HepG2 (cell line): Measurements from ENCODE around the gene RGS2. TPM values are rescaled to one million over a fixed set of nuclear protein-coding genes. Genes with fewer than 3 reads are reported as not detected.

Experiments
- ATAC-seq: fragments of 200-7000 bp; cut with Tn5 transposase; 3 replicates; pipeline ENCODE4 v1.9.1; 2020; ENCODE audit warnings: mild to moderate bottlenecking, moderate library complexity
- BruUV-seq: library from RNA; stranded (reverse); fragments of 400-500 nt; replicated peaks from 2 replicates; lab custom pipeline; 2021; lab: Mats Ljungman, UMichigan
- CTCF ChIA-PET: fragments of 300-600 bp; formaldehyde crosslinking; extraction: SDS; loops from one replicate; lab custom pipeline; 2021; ENCODE audit warnings: low total read pairs, inconsistent platforms, low intra/inter-chr PET ratio; lab: Yijun Ruan, JAX
- POLR2A ChIA-PET: fragments of 350-600 bp; sonication (Branson Sonifier 250); formaldehyde crosslinking; loops from one replicate; lab custom pipeline; 2020; ENCODE audit warnings: antibody characterized with exemption, inconsistent platforms; lab: Yijun Ruan, JAX
- DNase-seq: peaks from one replicate; pipeline ENCODE4 v3.0.0-alpha.2; 2015; ENCODE audit warnings: low spot score
- FAIRE-seq: peaks from 3 replicates; lab custom pipeline; 2011; peaks lifted over from hg19 to GRCh38; lab: Jason Lieb, UNC
- H2AFZ ChIP-seq: one replicate; pipeline ENCODE4 v1.6.1; 2011; ENCODE audit warnings: low read length, inconsistent platforms
- H3K27ac ChIP-seq: fragments of 300-600 bp; 3 replicates; pipeline ENCODE4 v1.8.0; 2011; ENCODE audit warnings: mixed run types, mild to moderate bottlenecking, mixed read lengths, low read length, inconsistent platforms; ENCODE audit not compliant: insufficient read depth; ENCODE audit errors: extremely low read length
- H3K27me3 ChIP-seq, 2 experiments: fragments of 200-600 bp in 1 of 2; 2 replicates in 1 of 2; 3 replicates in 1 of 2; pipeline versions ENCODE4 v1.6.0 to v1.8.0; 2011; ENCODE audit warnings: low read length in 2 of 2, mild to moderate bottlenecking in 2 of 2, moderate library complexity in 2 of 2, inconsistent platforms in 1 of 2; ENCODE audit not compliant: insufficient read depth in 2 of 2, control insufficient read depth in 1 of 2
- H3K36me3 ChIP-seq, 2 experiments: fragments of 200-600 bp in 1 of 2; replicated peaks in 1 of 2; 2 replicates in 1 of 2; 3 replicates in 1 of 2; pipeline versions ENCODE4 v1.5.1 to v1.8.0; 2011; ENCODE audit warnings: low read length in 2 of 2, inconsistent platforms in 1 of 2; ENCODE audit not compliant: insufficient read depth in 2 of 2, control insufficient read depth in 1 of 2
- H3K4me1 ChIP-seq: 2 replicates; pipeline ENCODE4 v1.5.1; 2012; ENCODE audit warnings: low read length, inconsistent platforms; ENCODE audit not compliant: insufficient read depth
- H3K4me2 ChIP-seq: 2 replicates; pipeline ENCODE4 v1.6.0; 2011; ENCODE audit warnings: low read depth, low read length, inconsistent platforms
- H3K4me3 ChIP-seq, 3 experiments: fragments of 200-600 bp in 1 of 3; sonication (generic), shearing (Covaris generic) in 1 of 3; replicated peaks in 1 of 3; 2 replicates each; pipeline ENCODE4 v1.5.1; 2011 to 2016; ENCODE audit warnings: low read length in 3 of 3, inconsistent platforms in 2 of 3, low read depth in 2 of 3, mild to moderate bottlenecking in 2 of 3, control low read depth in 1 of 3, mixed read lengths in 1 of 3; ENCODE audit not compliant: insufficient read depth in 1 of 3
- H3K79me2 ChIP-seq: one replicate; pipeline ENCODE4 v1.6.1; 2011; ENCODE audit warnings: low read length, inconsistent platforms; ENCODE audit not compliant: insufficient read depth
- H3K9ac ChIP-seq: 2 replicates; pipeline ENCODE4 v1.6.0; 2011; ENCODE audit warnings: mild to moderate bottlenecking, low read depth, low read length, inconsistent platforms; ENCODE audit not compliant: insufficient read depth
- H3K9me3 ChIP-seq: 2 replicates; pipeline ENCODE4 v1.5.1; 2012; ENCODE audit warnings: mild to moderate bottlenecking, low read length
- H4K20me1 ChIP-seq: 2 replicates; pipeline ENCODE4 v1.6.0; 2011; ENCODE audit warnings: inconsistent platforms, mild to moderate bottlenecking, low read length, moderate library complexity; ENCODE audit not compliant: insufficient read depth
- ARNT ChIP-seq: fragments of 450-650 bp; IDR thresholded peaks from 2 replicates; pipeline ENCODE4 v1.6.1; 2017
- FOXA1 ChIP-seq, 2 experiments: fragments of 450-650 bp in 1 of 2; sonication (generic) in 1 of 2; formaldehyde crosslinking in 1 of 2; IDR thresholded peaks; 2 replicates each; pipeline versions ENCODE4 v1.4.0 to v1.6.1; 2016 to 2020; ENCODE audit warnings: missing genetic modification reagents in 1 of 2
- IRF2 ChIP-seq: IDR thresholded peaks from 2 replicates; pipeline ENCODE4 v1.6.1; 2018; ENCODE audit warnings: missing genetic modification reagents, missing compliant biosample characterization
- ISL2 ChIP-seq: sonication (generic); formaldehyde crosslinking; IDR thresholded peaks from 2 replicates; pipeline ENCODE4 v1.5.0; 2020; ENCODE audit warnings: missing genetic modification reagents
- SIX4 ChIP-seq: sonication (generic); formaldehyde crosslinking; IDR thresholded peaks from 2 replicates; pipeline ENCODE4 v1.4.0; 2020; ENCODE audit warnings: missing genetic modification reagents
- ZBTB42 ChIP-seq: sonication (generic); formaldehyde crosslinking; IDR thresholded peaks from 2 replicates; pipeline ENCODE4 v1.5.0; 2020; ENCODE audit warnings: mild to moderate bottlenecking, missing genetic modification reagents
- ZFP82 ChIP-seq: sonication (generic); formaldehyde crosslinking; IDR thresholded peaks from 2 replicates; pipeline ENCODE4 v1.5.1; 2020; ENCODE audit warnings: mild to moderate bottlenecking, missing genetic modification reagents, borderline replicate concordance
- ZNF615 ChIP-seq: sonication (generic); formaldehyde crosslinking; IDR thresholded peaks from 2 replicates; pipeline ENCODE4 v1.5.0; 2020; ENCODE audit warnings: mild to moderate bottlenecking, missing genetic modification reagents, borderline replicate concordance
- WGBS: methylation state at CpG from one replicate; pipeline ENCODE4 v1.1.6; 2017; ENCODE audit warnings: low lambda C conversion rate; 5-methylcytosine and 5-hydroxymethylcytosine counted together
- in situ Hi-C: cut with HindIII; loops from 2 replicates; pipeline ENCODE4 v1.10.0; 2017; ENCODE audit warnings: low pct_unique_long_range_greater_than_20kb; ENCODE audit not compliant: extremely low pct_ligation_motif_present
- intact Hi-C: fragments of 100-400 bp; cut with micrococcal nuclease; formaldehyde crosslinking; loops from one replicate; pipeline ENCODE4 v1.10.0; 2022; ENCODE audit not compliant: unreplicated experiment
- polyA plus RNA-seq, 8 experiments: library from polyadenylated mRNA; depleted of rRNA in 3 of 8; stranded (reverse) in 7 of 8; unstranded in 1 of 8; fragments of >200 nt; fragmentation: Illumina TruSeq in 4 of 8; extraction: Trizol in 4 of 8; gene quantifications; 2 replicates each; pipeline versions ENCODE4 v1.2.1 to v1.2.3, GENCODE V29; 2011 to 2016; ENCODE audit warnings: low read depth in 4 of 8, missing spikeins in 1 of 8, mixed read lengths in 1 of 8; ENCODE audit not compliant: insufficient read depth in 1 of 8
- total RNA-seq, 5 experiments: library from RNA; depleted of rRNA; stranded (reverse); fragments of >200 nt; fragmentation: Illumina TruSeq; extraction: Trizol; gene quantifications; 2 replicates each; pipeline ENCODE4 v1.2.3, GENCODE V29; 2016; ENCODE audit warnings: low read depth in 1 of 5
- TF ChIP-seq, protein P1 (sequence below): sonication (generic); formaldehyde crosslinking; IDR thresholded peaks from 2 replicates; pipeline ENCODE4 v1.4.0; 2020; ENCODE audit warnings: missing genetic modification reagents, borderline replicate concordance
- TF ChIP-seq, protein P2 (sequence below): sonication (generic); formaldehyde crosslinking; IDR thresholded peaks from 2 replicates; pipeline ENCODE4 v1.9.0; 2021; ENCODE audit warnings: missing genetic modification reagents, borderline replicate concordance
- TF ChIP-seq, protein P3 (sequence below): sonication (generic); formaldehyde crosslinking; IDR thresholded peaks from 2 replicates; pipeline ENCODE4 v1.4.0; 2020; ENCODE audit warnings: mild to moderate bottlenecking, missing genetic modification reagents

RGS2 gene
- total and polyA plus RNA-seq, 2 of the 13 experiments (the other 11 are each of a cell fraction or from before 2014, with no cell fraction given) = 0.64 to 1.4 TPM

DNA sequence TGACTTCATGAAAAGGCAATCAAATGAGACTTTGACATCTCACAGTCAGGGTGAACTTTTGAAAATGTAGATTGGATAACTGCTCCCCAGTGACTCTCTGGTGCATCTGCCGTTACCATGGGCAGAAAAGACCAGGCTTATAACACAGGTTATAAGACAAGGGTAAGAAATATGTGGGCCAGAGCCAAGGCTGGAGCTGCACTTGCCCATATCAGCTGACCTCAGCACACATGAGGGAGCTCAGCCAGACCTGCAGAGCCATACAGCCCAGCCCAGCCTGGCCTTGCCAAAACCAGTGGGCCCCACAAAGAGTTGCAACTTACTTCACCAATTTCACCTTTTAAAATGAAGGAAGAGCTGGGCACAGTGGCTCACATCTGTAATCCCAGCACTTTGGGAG, 11.7 kb upstream of the RGS2 start:
- no peak overlapping the region for H2AFZ ChIP-seq
- H3K4me3 ChIP-seq = no peak overlapping the region
- FAIRE-seq = no peak
- H3K36me3 ChIP-seq = no peaks in the 10 kb centered on the region
- ChIA-PET POLR2A (no interaction called here), CTCF (no interaction called here)
- H3K79me2 ChIP-seq = no peaks in the 10 kb centered on the region
- no peaks in the 10 kb centered on the region for H3K4me1 ChIP-seq
- no peaks in the 10 kb centered on the region for H3K9me3 ChIP-seq
- in situ Hi-C loops (no loop called here), intact Hi-C loops (no loop called here)
- 63% methylated on average over 1 of the region's 1 CpG for WGBS
- no TSS peak for BruUV-seq
- H3K27ac ChIP-seq = no peak overlapping the region
- ATAC-seq = no peak
- DNase-seq = no peak
- H3K9ac ChIP-seq = no peak overlapping the region
- no peak overlapping the region for H3K4me2 ChIP-seq
- TF ChIP-seq ZFP82 = no peak
- no peak for TF ChIP-seq ZNF615 (CRISPR knock-in tag)
- TF ChIP-seq IRF2 = no peak
- no peak for TF ChIP-seq ZBTB42 (CRISPR knock-in tag)
- TF ChIP-seq ARNT = no peak
- TF ChIP-seq FOXA1 (IDR thresholded peaks at IDR 0.05) = no peak
- no peak for TF ChIP-seq FOXA1 (CRISPR knock-in tag; IDR thresholded peaks at IDR 0.05)
- no peak for TF ChIP-seq ISL2
- H4K20me1 ChIP-seq = no peaks in the 10 kb centered on the region
- no peaks in the 10 kb centered on the region for H3K27me3 ChIP-seq

DNA sequence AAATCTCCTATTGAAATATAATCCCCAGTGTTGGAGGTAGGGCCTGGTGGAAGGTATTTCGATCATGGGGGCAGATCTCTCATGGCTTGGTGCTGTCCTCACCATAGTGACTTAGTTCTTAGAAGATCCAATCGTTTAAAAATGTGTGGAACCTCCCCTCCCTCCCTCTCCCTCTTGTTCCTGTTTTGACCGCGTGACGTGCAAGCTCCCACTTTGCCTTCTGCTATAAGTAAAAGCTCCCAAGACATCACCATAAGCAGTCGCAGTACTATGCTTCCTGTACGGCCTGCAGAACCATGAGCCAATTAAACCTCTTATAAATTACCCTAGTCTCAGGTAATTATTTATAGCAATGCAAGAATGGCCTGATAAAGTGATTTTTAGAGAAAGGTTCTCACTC, 10.9 kb upstream of the RGS2 start:
- Histone ChIP-seq H3K4me3 (no peak overlapping the region), H4K20me1 (no peaks in the 10 kb centered on the region), H3K27ac (no peak overlapping the region), H3K27me3 (no peaks in the 10 kb centered on the region), H2AFZ (no peak overlapping the region), H3K4me2 (no peak overlapping the region), H3K4me1 (no peaks in the 10 kb centered on the region), H3K79me2 (no peaks in the 10 kb centered on the region), H3K9me3 (no peaks in the 10 kb centered on the region), H3K36me3 (no peaks in the 10 kb centered on the region), H3K9ac (no peak overlapping the region)
- intact Hi-C loops = no loop called here
- WGBS = 45% methylated on average over 7 of the region's 7 CpGs
- ChIA-PET POLR2A (no interaction called here), CTCF (no interaction called here)
- in situ Hi-C loops = no loop called here
- DNase-seq (no peak), FAIRE-seq (no peak), ATAC-seq (no peak)
- BruUV-seq = no TSS peak
- TF ChIP-seq, protein P1, sequence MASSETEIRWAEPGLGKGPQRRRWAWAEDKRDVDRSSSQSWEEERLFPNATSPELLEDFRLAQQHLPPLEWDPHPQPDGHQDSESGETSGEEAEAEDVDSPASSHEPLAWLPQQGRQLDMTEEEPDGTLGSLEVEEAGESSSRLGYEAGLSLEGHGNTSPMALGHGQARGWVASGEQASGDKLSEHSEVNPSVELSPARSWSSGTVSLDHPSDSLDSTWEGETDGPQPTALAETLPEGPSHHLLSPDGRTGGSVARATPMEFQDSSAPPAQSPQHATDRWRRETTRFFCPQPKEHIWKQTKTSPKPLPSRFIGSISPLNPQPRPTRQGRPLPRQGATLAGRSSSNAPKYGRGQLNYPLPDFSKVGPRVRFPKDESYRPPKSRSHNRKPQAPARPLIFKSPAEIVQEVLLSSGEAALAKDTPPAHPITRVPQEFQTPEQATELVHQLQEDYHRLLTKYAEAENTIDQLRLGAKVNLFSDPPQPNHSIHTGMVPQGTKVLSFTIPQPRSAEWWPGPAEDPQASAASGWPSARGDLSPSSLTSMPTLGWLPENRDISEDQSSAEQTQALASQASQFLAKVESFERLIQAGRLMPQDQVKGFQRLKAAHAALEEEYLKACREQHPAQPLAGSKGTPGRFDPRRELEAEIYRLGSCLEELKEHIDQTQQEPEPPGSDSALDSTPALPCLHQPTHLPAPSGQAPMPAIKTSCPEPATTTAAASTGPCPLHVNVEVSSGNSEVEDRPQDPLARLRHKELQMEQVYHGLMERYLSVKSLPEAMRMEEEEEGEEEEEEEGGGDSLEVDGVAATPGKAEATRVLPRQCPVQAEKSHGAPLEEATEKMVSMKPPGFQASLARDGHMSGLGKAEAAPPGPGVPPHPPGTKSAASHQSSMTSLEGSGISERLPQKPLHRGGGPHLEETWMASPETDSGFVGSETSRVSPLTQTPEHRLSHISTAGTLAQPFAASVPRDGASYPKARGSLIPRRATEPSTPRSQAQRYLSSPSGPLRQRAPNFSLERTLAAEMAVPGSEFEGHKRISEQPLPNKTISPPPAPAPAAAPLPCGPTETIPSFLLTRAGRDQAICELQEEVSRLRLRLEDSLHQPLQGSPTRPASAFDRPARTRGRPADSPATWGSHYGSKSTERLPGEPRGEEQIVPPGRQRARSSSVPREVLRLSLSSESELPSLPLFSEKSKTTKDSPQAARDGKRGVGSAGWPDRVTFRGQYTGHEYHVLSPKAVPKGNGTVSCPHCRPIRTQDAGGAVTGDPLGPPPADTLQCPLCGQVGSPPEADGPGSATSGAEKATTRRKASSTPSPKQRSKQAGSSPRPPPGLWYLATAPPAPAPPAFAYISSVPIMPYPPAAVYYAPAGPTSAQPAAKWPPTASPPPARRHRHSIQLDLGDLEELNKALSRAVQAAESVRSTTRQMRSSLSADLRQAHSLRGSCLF (CRISPR knock-in tag) = no peak
- TF ChIP-seq, protein P2, sequence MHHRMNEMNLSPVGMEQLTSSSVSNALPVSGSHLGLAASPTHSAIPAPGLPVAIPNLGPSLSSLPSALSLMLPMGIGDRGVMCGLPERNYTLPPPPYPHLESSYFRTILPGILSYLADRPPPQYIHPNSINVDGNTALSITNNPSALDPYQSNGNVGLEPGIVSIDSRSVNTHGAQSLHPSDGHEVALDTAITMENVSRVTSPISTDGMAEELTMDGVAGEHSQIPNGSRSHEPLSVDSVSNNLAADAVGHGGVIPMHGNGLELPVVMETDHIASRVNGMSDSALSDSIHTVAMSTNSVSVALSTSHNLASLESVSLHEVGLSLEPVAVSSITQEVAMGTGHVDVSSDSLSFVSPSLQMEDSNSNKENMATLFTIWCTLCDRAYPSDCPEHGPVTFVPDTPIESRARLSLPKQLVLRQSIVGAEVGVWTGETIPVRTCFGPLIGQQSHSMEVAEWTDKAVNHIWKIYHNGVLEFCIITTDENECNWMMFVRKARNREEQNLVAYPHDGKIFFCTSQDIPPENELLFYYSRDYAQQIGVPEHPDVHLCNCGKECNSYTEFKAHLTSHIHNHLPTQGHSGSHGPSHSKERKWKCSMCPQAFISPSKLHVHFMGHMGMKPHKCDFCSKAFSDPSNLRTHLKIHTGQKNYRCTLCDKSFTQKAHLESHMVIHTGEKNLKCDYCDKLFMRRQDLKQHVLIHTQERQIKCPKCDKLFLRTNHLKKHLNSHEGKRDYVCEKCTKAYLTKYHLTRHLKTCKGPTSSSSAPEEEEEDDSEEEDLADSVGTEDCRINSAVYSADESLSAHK = no peak
- no peak for TF ChIP-seq SIX4 (CRISPR knock-in tag)
- TF ChIP-seq, protein P3, sequence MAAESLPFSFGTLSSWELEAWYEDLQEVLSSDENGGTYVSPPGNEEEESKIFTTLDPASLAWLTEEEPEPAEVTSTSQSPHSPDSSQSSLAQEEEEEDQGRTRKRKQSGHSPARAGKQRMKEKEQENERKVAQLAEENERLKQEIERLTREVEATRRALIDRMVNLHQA (CRISPR knock-in tag) = no peak
